T-helper 22 cell (primary cell): Measurements from ENCODE around the gene ETV6.
"Not testable (repeated sequence)": the region's sequence is repeated elsewhere in the genome, so short reads cannot be mapped to it uniquely, and the experiment has no call there.

ENCODE experiments used
- DNase-seq: peaks from one replicate; pipeline ENCODE4 v3.0.0-alpha.2; 2020; ENCODE audit warnings: low read depth

The ETV6 gene

GRCh38 chr12:11669348-11669747, 19.9 kb downstream of the ETV6 start:
- no peak for DNase-seq

- no peak for DNase-seq
Measured at GRCh38 chr12:11672256-11673191, 23.1 kb downstream of the ETV6 start.

GRCh38 chr12:11673666-11674461, 24.4 kb downstream of the ETV6 start:
- no peak for DNase-seq

GRCh38 chr12:11674894-11675390, 25.5 kb downstream of the ETV6 start:
- DNase-seq: no peak

- DNase-seq: no peak
Measured at GRCh38 chr12:11676052-11676451, 26.6 kb downstream of the ETV6 start.

- no peak for DNase-seq
Measured at GRCh38 chr12:11677093-11677492, 27.6 kb downstream of the ETV6 start.

GRCh38 chr12:11677752-11678151, 28.3 kb downstream of the ETV6 start:
- no peak for DNase-seq

- DNase-seq: no peak
Measured at GRCh38 chr12:11678781-11679180, 29.3 kb downstream of the ETV6 start.

- no peak for DNase-seq
Measured at GRCh38 chr12:11681207-11681606, 31.7 kb downstream of the ETV6 start.

- not testable (repeated sequence) for DNase-seq
Measured at GRCh38 chr12:11681695-11682094, 32.2 kb downstream of the ETV6 start.

GRCh38 chr12:11684393-11684792, 34.9 kb downstream of the ETV6 start:
- no peak for DNase-seq

- no peak for DNase-seq
Measured at GRCh38 chr12:11684811-11685210, 35.3 kb downstream of the ETV6 start.

GRCh38 chr12:11685316-11685715, 35.8 kb downstream of the ETV6 start:
- DNase-seq: no peak

GRCh38 chr12:11685716-11686115, 36.2 kb downstream of the ETV6 start:
- DNase-seq: no peak

GRCh38 chr12:11686120-11686519, 36.6 kb downstream of the ETV6 start:
- DNase-seq: no peak

GRCh38 chr12:11687528-11687927, 38.1 kb downstream of the ETV6 start:
- DNase-seq: no peak

GRCh38 chr12:11688379-11688778, 38.9 kb downstream of the ETV6 start:
- DNase-seq: no peak

- no peak for DNase-seq
Measured at GRCh38 chr12:11688831-11689230, 39.4 kb downstream of the ETV6 start.

- DNase-seq: no peak
Measured at GRCh38 chr12:11689591-11690186, 40.2 kb downstream of the ETV6 start.

- DNase-seq: no peak
Measured at GRCh38 chr12:11693067-11693466, 43.6 kb downstream of the ETV6 start.

GRCh38 chr12:11693601-11694000, 44.1 kb downstream of the ETV6 start:
- no peak for DNase-seq

- no peak for DNase-seq
Measured at GRCh38 chr12:11694528-11694927, 45.1 kb downstream of the ETV6 start.
